Thymus (tissue), 11 donors: Measurements from ENCODE around the gene ALCAM. TPM values are rescaled to one million over a fixed set of nuclear protein-coding genes. Genes with fewer than 3 reads are reported as not detected.

ENCODE experiments used
- DNase-seq, 9 donors: peaks; one replicate each; pipeline ENCODE4 v3.0.0-alpha.2; 2013; ENCODE audit warnings: low spot score in 9 of 9, low read depth in 6 of 9, missing footprints in 1 of 9
- H3K27ac ChIP-seq, 2 donors: one replicate each; pipeline ENCODE4 v1.5.1; 2013; ENCODE audit warnings: control low read depth in 1 of 2, low read depth in 1 of 2, low read length in 1 of 2, mild to moderate bottlenecking in 1 of 2, moderate library complexity in 1 of 2
- H3K27me3 ChIP-seq, 2 donors: one replicate each; pipeline ENCODE4 v1.5.1; 2013; ENCODE audit warnings: low read length in 1 of 2; ENCODE audit not compliant: control insufficient read depth in 2 of 2, insufficient read depth in 1 of 2
- H3K36me3 ChIP-seq, 2 donors: one replicate each; pipeline ENCODE4 v1.5.1; 2013; ENCODE audit warnings: low read length in 1 of 2, mild to moderate bottlenecking in 1 of 2, moderate library complexity in 1 of 2; ENCODE audit not compliant: control insufficient read depth in 2 of 2, insufficient read depth in 2 of 2
- H3K4me1 ChIP-seq, 2 donors: one replicate each; pipeline ENCODE4 v1.5.1; 2013; ENCODE audit warnings: low read length in 2 of 2; ENCODE audit not compliant: control insufficient read depth in 2 of 2, insufficient read depth in 2 of 2
- H3K4me3 ChIP-seq, 2 donors: one replicate each; pipeline ENCODE4 v1.5.1; 2013; ENCODE audit warnings: low read length in 2 of 2, control low read depth in 1 of 2, mild to moderate bottlenecking in 1 of 2
- H3K9me3 ChIP-seq, 2 donors: one replicate each; pipeline ENCODE4 v1.5.1; 2013; ENCODE audit warnings: low read length in 1 of 2, mild to moderate bottlenecking in 1 of 2; ENCODE audit not compliant: control insufficient read depth in 2 of 2, insufficient read depth in 1 of 2
- WGBS: extraction: QIAGEN DNeasy Blood & Tissue Kit; methylation state at CpG from one replicate; pipeline ENCODE4 v1.1.7; 2013; 5-methylcytosine and 5-hydroxymethylcytosine counted together
- polyA plus RNA-seq: library from polyadenylated mRNA; stranded (reverse); fragments of 200-250 nt; gene quantifications from one replicate; pipeline ENCODE4 v1.2.3, GENCODE V29; 2013
- total RNA-seq: library from RNA; stranded (reverse); fragments of 120-200 nt; gene quantifications from one replicate; pipeline ENCODE4 v1.2.4, GENCODE V29; 2013
- donor health status: healthy.

Gene ALCAM
- total and polyA plus RNA-seq, 2 donors, result 28.4 to 38.3 TPM

DNA sequence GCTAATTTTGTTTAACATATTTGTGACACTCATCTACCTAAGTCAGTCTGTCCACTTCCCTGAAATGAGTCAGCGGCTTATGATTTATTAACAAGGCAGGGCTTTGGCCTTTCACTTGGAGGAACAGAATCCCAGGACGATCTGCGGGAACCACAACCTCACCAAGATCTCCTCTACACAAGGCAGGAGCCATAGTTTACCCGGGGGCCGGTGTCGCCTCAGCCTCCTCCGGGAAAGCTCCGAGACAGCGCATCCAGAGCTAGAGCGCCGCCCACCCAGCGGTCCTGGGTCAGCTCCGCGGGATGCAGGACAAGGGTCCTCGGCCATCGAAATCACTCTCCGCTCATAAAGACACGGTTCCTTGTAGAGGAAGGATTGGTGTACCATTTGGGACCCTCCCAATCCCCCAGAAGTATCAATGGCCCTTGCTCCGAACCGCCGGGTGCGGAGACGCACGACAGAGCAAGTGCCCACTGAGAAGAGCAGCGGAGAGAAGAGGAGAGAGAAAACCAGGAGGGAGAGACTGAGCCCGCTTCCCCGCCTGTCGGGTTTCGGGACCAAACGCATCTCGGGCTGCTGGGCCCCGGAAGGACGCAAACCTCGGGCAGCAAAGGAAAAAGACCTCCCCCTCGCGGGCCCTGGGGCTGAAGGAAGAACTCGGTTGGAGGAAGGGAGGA, 13.1 kb upstream of the ALCAM start:
- H3K4me1 ChIP-seq, result peaks cover 0 to 4% of the 10 kb centered on the region in 2 donors
- H3K27me3 ChIP-seq, result peaks cover 2 to 24% of the 10 kb centered on the region in 2 donors
- 12% methylated on average over 37 of the region's 37 CpGs for WGBS
- H3K27ac ChIP-seq, result no peak overlapping the region
- H3K4me3 ChIP-seq, result peak overlapping the region in 1 of 2 donors; percentile 14
- no peaks in the 10 kb centered on the region for H3K36me3 ChIP-seq
- DNase-seq, result no peak
- peaks cover 0 to 6% of the 10 kb centered on the region in 2 donors for H3K9me3 ChIP-seq

DNA sequence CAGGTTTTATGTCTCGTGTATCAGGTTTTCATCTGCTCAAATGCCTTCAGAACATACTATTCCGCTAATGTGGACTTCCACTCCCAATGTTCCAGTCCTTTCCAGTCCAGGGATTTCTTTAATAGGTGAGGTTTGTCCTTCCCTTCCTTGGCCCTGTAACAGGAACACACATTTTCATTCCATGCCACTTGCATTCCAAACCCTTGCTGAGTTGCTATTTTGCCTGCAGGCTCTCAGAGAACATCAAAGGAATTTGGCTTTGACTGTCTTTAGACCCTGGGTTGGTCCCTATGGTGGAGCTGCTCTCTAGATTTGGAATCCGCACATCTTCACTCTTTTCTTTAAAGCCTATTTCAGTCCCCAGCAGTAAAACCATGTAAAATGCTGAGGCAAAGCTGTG, 12.3 kb upstream of the ALCAM start:
- Histone ChIP-seq H3K27me3 (peaks cover 2 to 24% of the 10 kb centered on the region in 2 donors), H3K4me3 (no peak overlapping the region), H3K27ac (no peak overlapping the region), H3K36me3 (no peaks in the 10 kb centered on the region), H3K9me3 (peaks cover 0 to 6% of the 10 kb centered on the region in 2 donors), H3K4me1 (peaks cover 0 to 4% of the 10 kb centered on the region in 2 donors)
- WGBS, result 94% methylated on average over 3 of the region's 3 CpGs
- DNase-seq, result no peak

GRCh38 chr3:105355408-105356061, 11.2 kb upstream of the ALCAM start:
- H3K27ac ChIP-seq, result no peak overlapping the region
- H3K9me3 ChIP-seq, result peaks cover 0 to 6% of the 10 kb centered on the region in 2 donors
- no peak overlapping the region for H3K4me3 ChIP-seq
- peaks cover 0 to 4% of the 10 kb centered on the region in 2 donors for H3K4me1 ChIP-seq
- 91% methylated on average over 2 of the region's 2 CpGs for WGBS
- H3K27me3 ChIP-seq, result peaks cover 2 to 24% of the 10 kb centered on the region in 2 donors
- H3K36me3 ChIP-seq, result no peaks in the 10 kb centered on the region
- no peak for DNase-seq

GRCh38 chr3:105356396-105356795, 10.3 kb upstream of the ALCAM start:
- Histone ChIP-seq H3K4me3 (no peak overlapping the region), H3K36me3 (no peaks in the 10 kb centered on the region), H3K9me3 (peaks cover 0 to 6% of the 10 kb centered on the region in 2 donors), H3K4me1 (peaks cover 0 to 4% of the 10 kb centered on the region in 2 donors), H3K27ac (no peak overlapping the region), H3K27me3 (peaks cover 2 to 24% of the 10 kb centered on the region in 2 donors)
- DNase-seq, result no peak
- 96% methylated on average over 2 of the region's 2 CpGs for WGBS

DNA sequence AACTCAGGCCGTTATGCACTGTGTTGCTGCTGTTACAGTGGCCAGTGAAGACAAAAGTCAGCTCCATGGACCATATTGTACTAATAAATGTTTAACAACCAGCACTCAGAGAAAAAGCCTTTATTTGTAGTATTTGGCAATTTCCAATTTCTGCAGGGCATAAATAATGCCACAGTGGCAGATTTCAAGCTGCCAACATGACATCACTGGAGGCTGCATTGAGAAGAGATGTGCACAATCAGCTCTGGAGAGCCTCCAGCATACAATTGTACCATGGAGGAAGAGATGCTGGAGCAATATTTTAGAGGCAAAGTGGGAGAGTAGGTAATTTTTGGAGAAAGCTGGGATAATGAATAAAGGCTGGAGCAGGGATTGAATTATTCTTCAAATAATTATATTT, 9.7 kb upstream of the ALCAM start:
- Histone ChIP-seq H3K9me3 (peaks cover 0 to 6% of the 10 kb centered on the region in 2 donors), H3K4me1 (peaks cover 0 to 4% of the 10 kb centered on the region in 2 donors), H3K27me3 (peaks cover 2 to 24% of the 10 kb centered on the region in 2 donors), H3K4me3 (no peak overlapping the region), H3K27ac (no peak overlapping the region), H3K36me3 (no peaks in the 10 kb centered on the region)
- WGBS, result 99% methylated on average over 1 of the region's 1 CpG
- no peak for DNase-seq

GRCh38 chr3:105359098-105359762, 7.5 kb upstream of the ALCAM start:
- H3K36me3 ChIP-seq, result no peaks in the 10 kb centered on the region
- WGBS, result 97% methylated on average over 5 of the region's 5 CpGs
- no peak overlapping the region for H3K27ac ChIP-seq
- peaks cover 2 to 5% of the 10 kb centered on the region in 2 donors for H3K27me3 ChIP-seq
- no peaks in the 10 kb centered on the region for H3K4me1 ChIP-seq
- H3K9me3 ChIP-seq, result no peaks in the 10 kb centered on the region
- DNase-seq, result no peak
- no peak overlapping the region for H3K4me3 ChIP-seq

DNA sequence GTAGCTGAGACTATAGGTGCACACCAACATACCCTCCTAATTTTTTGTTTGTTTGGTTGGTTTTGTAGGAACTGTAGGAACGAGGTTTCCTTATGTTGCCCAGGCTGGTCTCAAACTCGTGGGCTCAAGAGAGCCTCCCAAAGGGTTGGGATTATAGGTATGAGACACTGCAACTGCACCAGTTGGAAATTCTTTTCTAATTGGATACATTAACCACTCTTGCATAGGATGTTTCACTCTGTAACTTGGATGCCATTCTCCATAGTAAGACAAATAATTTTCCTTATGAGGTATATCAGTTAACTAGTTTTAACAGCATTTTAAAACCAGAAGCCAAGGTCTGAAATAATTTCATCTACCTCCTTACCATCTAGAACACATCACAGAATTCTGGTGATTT, 6.7 kb upstream of the ALCAM start:
- H3K36me3 ChIP-seq, result no peaks in the 10 kb centered on the region
- no peak overlapping the region for H3K4me3 ChIP-seq
- H3K4me1 ChIP-seq, result no peaks in the 10 kb centered on the region
- no peak overlapping the region for H3K27ac ChIP-seq
- H3K9me3 ChIP-seq, result no peaks in the 10 kb centered on the region
- 93% methylated on average over 2 of the region's 2 CpGs for whole genome bisulfite sequencing
- peaks cover 0 to 4% of the 10 kb centered on the region in 2 donors for H3K27me3 ChIP-seq
- DNase-seq, result no peak

DNA sequence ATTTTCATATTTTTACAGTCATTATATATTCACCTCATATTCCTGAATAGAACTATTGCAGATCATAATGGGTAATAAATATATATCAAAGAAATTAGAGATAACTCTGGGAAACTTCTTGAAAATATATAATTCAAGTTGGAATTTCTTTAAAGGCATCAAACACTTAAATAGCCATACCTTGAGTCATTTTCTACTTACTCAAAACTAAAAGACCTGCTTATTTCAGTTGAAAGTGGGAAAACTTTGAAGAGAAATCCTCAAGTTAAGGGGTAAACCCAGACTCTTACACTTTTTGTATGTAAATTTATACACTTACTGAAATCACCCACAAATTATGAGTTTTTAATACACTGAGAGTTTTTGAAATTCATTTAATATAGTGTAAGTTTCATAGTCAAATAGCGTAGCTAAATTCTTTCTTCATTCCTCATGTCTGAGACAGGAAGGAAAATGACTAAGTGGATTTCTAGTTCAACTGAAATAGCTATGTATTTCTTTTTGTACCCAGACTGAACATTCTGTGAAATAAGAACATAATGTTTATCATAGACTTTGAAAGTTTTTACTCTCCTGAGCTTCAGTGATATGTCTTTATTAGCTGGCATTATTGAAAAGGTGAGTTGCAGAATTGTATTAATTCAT, 4.6 kb upstream of the ALCAM start:
- no peak for DNase-seq
- Histone ChIP-seq H3K27ac (no peak overlapping the region), H3K4me1 (peaks cover 9 to 15% of the 10 kb centered on the region in 2 donors), H3K4me3 (no peak overlapping the region), H3K27me3 (peaks cover 2 to 26% of the 10 kb centered on the region in 2 donors), H3K36me3 (no peaks in the 10 kb centered on the region), H3K9me3 (peaks cover 0 to 3% of the 10 kb centered on the region in 2 donors)
- 65% methylated on average over 1 of the region's 1 CpG for WGBS
